GM18526 (cell line): ENCODE data around the gene SLC23A1.

ENCODE experiments used
- POLR2A ChIP-seq: IDR thresholded peaks from 3 replicates; pipeline ENCODE4 v1.6.1; 2011; ENCODE audit not compliant: insufficient read length; ENCODE audit errors: extremely low read depth

Gene SLC23A1

DNA sequence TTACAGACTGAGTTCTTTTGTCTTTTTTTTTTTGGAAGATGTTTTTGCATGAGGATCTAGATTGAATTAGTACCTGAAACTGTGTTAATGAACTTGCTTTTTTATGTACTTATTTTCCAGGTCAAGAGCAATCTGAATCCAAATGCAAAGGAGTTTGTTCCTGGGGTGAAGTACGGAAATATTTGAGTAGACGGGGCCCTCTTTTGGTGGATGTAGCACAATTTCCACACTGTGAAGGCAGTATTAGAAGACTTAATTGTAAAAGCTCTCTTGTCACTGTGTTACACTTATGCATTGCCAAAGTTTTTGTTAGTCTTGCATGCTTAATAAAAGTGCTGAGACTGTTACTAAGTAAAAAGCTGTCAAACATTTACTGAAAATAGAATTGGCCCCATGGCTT, 14.5 kb downstream of the SLC23A1 start:
- TF ChIP-seq POLR2A: no peak

DNA sequence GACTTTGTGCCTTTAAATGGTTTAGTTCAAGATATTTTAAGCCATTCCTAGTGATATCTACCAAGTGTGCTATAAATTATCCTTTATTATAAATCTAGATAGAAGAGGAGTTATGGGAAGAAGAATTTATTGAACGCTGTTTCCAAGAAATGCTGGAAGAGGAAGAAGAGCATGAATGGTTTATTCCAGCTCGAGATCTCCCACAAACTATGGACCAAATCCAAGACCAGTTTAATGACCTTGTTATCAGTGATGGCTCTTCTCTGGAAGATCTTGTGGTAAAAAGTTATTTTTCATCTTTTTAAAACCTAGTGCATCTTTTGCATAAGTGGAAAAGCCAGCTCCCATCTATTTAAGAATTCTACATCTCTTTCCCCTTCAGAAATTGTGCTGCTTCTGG, 18.6 kb downstream of the SLC23A1 start:
- no peak for TF ChIP-seq POLR2A

DNA sequence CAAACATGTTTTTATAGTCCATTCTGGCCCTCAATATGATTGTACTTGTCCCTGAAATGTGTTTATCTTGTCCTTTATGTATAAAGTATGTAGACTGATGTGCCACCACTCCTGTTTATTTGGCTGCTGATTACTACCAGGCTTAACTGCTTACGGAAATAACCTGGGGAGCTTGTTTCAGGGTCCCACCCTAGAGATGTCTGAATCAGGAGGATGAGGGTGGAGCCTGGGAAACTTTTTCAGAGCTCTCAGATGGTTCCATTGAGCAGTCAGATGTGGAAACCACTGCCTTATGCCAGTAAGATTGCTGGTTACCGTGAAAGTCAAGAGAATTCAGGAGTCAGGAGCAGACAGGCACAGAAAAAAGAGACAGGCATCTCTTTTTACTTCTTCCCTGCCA, 19.2 kb downstream of the SLC23A1 start:
- TF ChIP-seq POLR2A: no peak

DNA sequence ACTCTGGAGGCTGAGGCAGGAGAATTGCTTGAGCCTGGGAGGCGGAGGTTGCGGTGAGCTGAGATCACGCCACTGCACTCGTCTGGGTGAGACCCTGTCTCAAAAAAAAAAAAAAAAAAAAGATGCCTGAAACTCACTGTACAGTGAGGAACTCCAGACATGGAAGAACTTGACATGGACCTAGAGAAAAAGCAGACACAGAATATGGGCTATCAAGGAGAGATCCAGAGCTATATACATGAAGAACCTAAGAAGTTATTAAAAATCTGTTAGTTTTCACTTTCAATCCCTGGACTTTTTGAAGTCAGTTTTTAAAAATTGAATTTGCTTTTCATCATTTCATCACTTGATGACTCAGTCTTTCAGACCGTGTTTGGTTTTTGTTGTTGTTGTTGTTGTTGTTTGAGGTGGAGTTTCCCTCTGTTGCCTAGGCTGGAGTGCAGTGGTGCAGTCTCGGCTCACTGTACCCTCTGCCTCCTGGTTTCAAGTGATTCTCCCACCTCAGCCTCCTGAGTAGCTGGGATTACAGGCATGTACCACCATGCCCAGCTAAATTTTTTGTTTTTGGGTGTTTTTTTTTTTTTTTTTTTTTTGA, 21.2 kb downstream of the SLC23A1 start:
- no peak for TF ChIP-seq POLR2A

DNA sequence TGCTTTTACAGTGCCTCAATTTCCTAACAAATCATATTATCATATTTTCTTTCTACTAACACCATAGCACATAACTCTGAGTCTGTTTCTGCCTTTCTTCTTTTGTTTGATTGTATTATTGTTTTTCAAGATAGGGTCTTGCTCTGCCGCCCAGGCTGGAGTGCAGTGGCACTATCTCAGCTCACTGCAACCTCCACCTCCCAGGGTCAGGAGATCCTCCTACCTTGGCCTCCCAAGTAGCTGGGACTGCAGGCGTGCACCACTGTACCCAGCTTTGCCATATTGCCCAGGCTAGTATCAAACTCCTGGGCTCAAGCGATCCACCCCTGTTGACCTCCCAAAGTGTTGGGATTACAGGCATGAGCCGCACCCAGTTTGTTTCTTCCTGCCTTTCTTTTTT, 22.7 kb downstream of the SLC23A1 start:
- no peak for TF ChIP-seq POLR2A

DNA sequence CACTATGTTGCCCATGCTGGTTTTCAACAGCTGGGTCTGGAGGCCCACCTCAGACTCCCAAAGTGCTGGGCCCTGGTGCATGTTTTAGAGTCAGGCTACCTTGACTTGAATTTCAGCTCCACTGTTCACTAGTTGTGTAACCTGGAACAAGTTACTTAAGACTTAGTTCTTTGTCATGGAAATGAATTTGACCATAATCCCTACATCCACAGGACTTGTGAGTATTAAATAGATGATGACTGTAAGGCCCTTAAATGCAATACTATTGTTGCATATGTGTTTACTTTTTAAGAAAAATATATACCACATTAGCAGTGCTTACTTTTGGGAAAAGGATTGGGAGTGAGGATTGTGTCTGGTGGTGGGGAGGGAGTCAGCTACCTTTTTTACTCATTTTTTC, 25.0 kb downstream of the SLC23A1 start:
- no peak for TF ChIP-seq POLR2A

DNA sequence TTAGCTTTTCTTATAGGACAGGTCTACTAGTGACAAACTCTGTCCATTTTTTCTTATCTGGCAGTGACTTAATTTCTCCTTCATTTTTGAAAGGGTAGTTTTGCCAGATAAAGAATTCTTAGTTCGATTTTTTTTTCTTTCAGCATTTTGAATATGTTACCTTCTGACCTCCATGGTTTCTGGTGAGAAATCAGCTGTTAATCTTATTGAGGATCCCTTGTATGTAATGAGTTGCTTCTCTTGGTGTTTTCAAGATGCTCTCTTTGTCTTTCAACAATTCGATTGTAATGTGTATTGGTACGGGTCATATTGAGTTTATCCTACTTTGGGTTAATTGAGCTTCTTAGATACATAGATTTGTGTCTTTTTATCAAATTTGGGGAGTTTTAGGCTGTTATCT, 28.9 kb downstream of the SLC23A1 start:
- no peak for TF ChIP-seq POLR2A

DNA sequence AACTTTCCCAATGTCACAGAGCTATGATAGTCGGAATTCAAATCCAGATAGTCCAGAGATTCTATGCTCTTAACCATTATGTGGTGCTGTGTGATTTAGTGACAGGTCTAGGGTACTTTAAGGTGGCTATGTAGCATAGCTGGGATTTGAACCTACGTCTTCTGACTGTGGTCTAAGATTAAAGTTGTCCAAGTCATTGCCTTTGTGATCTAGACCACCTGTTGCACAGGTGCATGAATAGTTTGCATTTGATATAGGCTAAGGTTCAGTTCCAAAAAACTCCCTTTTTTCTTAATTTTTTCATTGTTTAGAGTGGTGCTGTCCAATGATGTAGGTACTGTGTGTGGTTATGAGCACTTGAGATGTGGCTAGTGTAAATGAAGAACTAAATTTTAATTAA, 38.9 kb downstream of the SLC23A1 start:
- no peak for TF ChIP-seq POLR2A

DNA sequence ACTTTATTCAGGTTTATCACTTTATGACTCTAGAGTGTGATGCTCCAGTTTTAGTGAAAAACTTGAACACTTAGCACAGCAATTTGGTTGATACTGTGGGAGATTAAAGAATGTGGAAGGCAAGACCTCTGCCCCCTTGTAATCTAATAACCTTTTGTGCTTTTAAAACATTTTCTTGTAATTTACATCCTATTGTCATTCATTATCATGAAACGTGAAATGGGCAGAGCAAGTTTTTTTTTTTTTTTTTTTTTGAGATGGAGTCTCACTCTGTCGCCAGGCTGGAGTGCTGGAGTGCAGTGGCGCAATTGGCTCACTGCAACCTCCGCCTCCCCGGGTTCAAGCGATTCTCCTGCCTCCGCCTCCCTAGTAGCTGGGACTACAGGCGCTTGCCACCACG, 39.6 kb downstream of the SLC23A1 start:
- no peak for TF ChIP-seq POLR2A

DNA sequence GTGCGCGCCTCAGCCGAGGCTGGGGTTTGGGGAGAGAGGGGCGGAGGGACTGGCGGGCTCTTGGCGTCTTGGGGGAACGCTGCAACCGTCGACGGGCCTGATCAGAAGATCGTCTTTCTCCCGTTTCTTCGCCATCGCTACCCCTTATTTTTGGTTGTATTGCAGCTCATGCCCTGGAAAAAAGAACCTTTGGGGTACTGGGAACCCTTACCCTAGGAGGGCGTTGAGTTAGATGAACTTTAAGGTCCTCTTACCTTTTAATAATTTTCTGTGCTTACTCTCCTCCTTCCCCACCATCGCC, 40.7 kb downstream of the SLC23A1 start:
- peak; percentile 43 for TF ChIP-seq POLR2A

DNA sequence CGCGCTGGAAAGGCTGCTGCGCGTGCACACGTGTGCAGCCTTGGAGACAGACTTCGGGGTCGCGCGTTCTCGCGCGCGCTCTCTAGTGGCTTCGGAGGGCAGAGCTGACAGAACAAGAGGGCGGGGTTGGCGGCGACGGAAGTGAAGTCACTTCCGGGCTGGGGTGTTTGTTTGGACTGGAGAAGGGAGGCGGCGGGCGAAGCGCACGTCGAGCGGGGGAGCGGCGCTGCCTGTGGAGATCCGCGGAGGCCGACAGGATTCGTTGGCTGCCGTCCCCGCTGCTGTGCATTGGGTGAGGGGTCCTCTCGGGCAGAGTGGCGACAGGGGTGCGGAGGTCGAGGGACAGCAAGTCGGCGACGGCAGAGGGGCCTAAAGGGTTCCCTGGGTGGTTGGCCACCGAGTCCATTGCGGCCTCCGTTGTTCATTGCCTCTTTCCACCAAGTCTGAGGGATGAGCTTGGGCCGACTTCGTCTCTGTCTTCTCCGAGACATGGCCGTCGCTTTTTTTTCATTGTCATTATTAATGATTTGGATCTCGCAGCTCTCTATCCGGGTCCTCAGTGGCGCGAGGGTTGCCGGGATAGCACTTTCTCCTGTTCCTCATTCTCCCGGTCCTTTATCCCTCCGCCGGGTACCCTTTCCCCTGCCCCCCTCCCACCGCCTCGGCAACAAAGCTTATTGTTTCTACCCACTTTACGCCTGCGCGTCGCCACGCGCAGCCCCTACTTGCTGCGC, 41.2 kb downstream of the SLC23A1 start, which contains the start of gene PAIP2:
PAIP2 (plus strand) TSS at position 166 of the 734 bp plus-strand sequence. CDS start 21,931 bp downstream, outside the sequence.
- TF ChIP-seq POLR2A: peak; percentile 65

DNA sequence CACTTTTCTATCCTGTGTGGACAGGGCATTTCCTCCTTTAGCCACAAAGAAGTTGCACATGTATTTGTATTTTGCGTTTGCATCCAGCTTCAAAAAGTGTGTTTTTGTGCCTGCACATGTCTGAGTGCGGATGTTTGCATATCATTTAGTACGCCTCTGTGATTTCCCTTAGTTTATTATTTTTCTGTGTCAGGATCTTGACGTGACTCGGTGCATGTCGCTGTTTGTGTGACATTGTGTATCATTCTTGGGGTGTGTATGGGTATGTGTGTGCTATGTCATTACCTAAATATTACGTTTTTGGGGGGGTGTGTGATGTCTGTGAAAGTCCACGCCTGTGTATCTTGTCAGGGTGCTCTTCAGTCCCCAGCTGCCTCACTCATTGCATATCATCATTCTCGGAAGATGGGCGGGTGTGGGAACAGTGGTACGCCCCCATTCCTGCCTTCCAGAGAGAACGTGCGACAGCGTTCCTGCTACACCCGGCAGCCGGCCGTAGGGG, 41.9 kb downstream of the SLC23A1 start:
- no peak for TF ChIP-seq POLR2A

DNA sequence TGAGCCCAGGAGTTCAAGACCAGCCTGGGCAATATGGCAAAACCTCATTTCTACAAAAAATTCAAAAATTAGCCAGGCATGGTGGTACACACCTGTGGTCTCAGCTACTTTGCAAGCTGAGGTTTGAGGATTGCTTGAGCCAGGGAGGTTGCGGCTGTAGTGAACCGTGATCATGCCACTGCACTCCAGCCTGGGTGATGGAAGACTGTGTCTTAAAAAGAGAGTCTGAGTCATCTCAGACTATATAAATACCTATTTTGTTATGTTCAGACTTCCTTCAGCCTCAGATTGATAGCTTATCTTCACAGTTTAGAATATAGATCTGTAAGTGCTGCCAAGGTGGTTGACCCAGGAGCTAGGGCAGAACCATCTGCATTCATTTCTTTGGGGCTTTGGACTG, 43.0 kb downstream of the SLC23A1 start:
- no peak for TF ChIP-seq POLR2A

DNA sequence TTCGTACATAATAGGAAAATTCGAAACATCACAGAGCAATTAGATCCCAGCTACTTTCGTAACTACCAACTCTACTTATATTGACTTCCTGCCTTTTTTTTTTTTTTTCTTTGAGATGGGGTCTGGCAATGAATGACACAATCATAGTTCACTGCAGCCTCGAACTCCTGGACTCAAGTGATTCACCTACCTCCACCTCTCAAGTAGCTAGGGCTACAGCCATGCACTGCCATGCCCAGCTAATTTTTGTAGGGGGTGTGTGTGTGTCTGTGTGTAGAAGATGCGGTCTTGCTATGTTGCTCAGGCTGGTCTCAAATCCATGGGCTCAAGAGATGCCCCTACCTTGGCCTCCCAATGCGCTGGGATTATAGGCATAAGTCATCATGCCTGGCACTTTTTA, 47.3 kb downstream of the SLC23A1 start:
- no peak for TF ChIP-seq POLR2A
